Activated naive CD4-positive, alpha-beta T cell treated with anti-CD3 and anti-CD28 coated beads for 36 hours (primary cell): ENCODE data around the gene ATRIP. TPM values are rescaled to one million over a fixed set of nuclear protein-coding genes. Genes with fewer than 3 reads are reported as not detected.

Experiments
- CTCF ChIA-PET: fragments of 350-600 bp; sonication (Branson Sonifier 250); formaldehyde crosslinking; loops from one replicate; lab custom pipeline; 2021; ENCODE audit warnings: antibody characterized with exemption; lab: Charles Lee
- DNase-seq: peaks from one replicate; pipeline ENCODE4 v3.0.0-alpha.2; 2020
- H3K27ac Mint-ChIP-seq: one replicate; pipeline ENCODE4 v1.8.0; 2021; ENCODE audit warnings: mild to moderate bottlenecking, mixed read lengths
- H3K27me3 Mint-ChIP-seq: one replicate; pipeline ENCODE4 v1.8.0; 2021; ENCODE audit warnings: low read depth, mixed read lengths
- H3K36me3 Mint-ChIP-seq: one replicate; pipeline ENCODE4 v1.8.0; 2021; ENCODE audit warnings: low read depth, mixed read lengths
- H3K4me1 Mint-ChIP-seq: one replicate; pipeline ENCODE4 v1.8.0; 2021; ENCODE audit warnings: low read depth, mixed read lengths
- H3K4me3 Mint-ChIP-seq: one replicate; pipeline ENCODE4 v1.8.0; 2021; ENCODE audit warnings: mild to moderate bottlenecking, moderate library complexity, mixed read lengths
- H3K9me3 Mint-ChIP-seq: one replicate; pipeline ENCODE4 v1.8.0; 2021; ENCODE audit warnings: mixed read lengths
- intact Hi-C: fragments of 100-400 bp; cut with micrococcal nuclease; formaldehyde crosslinking; loops from one replicate; pipeline ENCODE4 v1.15.1; 2023
- total RNA-seq, 2 experiments: library from RNA; stranded (reverse); gene quantifications; one replicate each; pipeline ENCODE4 v1.2.3, GENCODE V29; 2021

Gene ATRIP
- total RNA-seq, 2 experiments from 2014 or later: 8.9 to 10.0 TPM

DNA sequence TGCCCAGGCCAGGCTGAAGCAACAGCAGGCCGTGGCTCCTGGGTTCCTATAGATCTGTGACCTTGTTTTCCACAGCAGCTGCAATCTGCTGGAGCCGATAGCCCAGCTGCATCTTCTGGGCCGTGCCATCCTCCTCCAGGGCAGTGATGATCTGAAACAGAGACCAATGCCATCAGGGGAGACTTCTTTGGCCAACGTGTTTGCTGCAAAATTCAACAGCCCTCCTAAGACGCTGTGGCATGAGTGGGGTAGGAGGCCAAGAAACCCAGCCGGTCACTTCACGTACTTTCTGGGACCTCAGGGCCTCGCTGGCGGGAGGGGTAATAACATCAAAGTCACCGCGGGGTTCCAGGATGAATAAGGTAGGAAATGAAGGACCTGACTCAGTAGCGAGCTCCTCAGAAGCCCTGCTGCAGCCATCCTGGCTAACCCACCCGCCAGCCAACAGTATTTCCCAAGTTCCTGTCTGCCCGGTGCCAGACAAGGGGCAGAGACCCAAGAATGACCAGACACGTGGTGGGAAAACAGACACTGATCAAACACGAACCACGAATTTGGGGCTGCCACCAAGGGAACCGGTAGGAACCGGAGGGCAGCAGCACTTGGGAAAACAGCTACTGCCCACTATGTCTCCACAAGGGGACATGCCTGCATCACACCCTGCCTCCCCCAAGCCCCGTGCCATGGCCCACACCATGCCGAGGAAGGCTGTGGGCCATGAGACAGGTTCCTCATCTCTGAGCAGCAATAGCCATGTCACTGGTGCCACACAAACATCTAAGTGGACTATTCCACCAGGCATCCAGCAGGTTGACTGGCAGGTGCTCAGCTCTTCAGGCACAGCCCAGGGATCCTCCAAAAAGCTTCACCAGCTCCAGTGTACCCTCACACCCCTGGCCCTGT lies 41.8 kb upstream of the ATRIP start:
- H3K4me3 Mint-ChIP-seq: no peak overlapping the region
- H3K27me3 Mint-ChIP-seq: no peaks in the 10 kb centered on the region
- no peak for DNase-seq
- no peaks in the 10 kb centered on the region for H3K9me3 Mint-ChIP-seq
- no peaks in the 10 kb centered on the region for H3K4me1 Mint-ChIP-seq
- H3K27ac Mint-ChIP-seq: no peak overlapping the region
- CTCF ChIA-PET: interaction anchor here (0.6 to 11.9 kb wide), 3 partner anchors 32 to 173 kb away, joined by 3 to 162 read pairs (median 3); no protein-coding TSS in a partner anchor
- H3K36me3 Mint-ChIP-seq: no peaks in the 10 kb centered on the region
- intact Hi-C loops: no loop called here

DNA sequence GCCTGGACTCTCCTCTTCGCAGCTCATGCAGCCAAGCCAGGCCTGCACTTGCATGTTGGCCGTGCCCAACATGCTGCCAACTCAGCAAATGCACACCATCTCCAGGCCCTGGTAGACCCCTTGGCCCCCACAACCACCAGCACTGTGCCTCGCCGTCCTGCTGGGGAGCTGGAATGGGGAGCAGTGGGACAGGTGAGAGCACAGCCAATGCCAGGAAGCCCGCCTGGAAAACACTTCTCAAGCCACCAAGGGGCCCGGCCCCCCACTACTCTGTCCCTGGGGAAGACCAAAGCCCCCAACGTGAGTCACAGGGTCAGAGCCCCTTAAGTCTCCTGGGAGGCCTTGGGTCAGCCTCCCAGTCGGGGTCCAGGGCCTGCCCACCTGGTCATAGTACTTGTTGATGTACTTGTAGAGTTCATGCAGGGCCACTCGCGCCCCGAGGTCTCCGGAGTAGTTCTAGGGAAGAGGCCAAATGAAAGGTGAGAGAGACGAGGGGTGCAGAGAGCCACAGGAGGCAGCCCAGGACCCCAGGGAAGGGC lies 41.1 kb upstream of the ATRIP start:
- intact Hi-C loops: no loop called here
- H3K9me3 Mint-ChIP-seq: no peaks in the 10 kb centered on the region
- no peak for DNase-seq
- no peaks in the 10 kb centered on the region for H3K4me1 Mint-ChIP-seq
- no peak overlapping the region for H3K27ac Mint-ChIP-seq
- no peaks in the 10 kb centered on the region for H3K36me3 Mint-ChIP-seq
- CTCF ChIA-PET: interaction anchor here (0.6 to 11.9 kb wide), 2 partner anchors 31 to 71 kb away, joined by 3 to 162 read pairs; no protein-coding TSS in a partner anchor
- H3K27me3 Mint-ChIP-seq: no peaks in the 10 kb centered on the region
- no peak overlapping the region for H3K4me3 Mint-ChIP-seq

DNA sequence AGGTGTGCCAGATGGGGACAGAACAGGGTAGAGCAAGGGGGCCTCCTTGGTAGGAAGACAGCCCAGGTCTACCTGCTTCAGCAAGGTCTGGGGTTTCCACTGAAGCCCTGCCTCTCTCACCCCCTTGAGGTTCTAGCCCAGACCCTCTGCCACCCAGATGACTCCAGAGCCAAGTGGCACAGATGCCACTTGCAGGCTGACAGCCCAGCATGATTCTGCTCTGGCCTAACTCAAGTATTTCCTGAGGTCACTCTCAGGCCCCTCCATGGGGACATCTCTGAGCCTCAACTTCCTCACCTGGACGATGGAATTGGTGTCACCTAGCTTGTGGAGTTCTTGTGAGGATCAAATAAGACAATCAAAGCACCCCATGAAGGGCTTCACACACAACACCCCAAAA lies 40.6 kb upstream of the ATRIP start:
- no peaks in the 10 kb centered on the region for H3K36me3 Mint-ChIP-seq
- H3K27ac Mint-ChIP-seq: no peak overlapping the region
- DNase-seq: no peak
- intact Hi-C loops: no loop called here
- no peaks in the 10 kb centered on the region for H3K27me3 Mint-ChIP-seq
- no peaks in the 10 kb centered on the region for H3K9me3 Mint-ChIP-seq
- H3K4me3 Mint-ChIP-seq: no peak overlapping the region
- H3K4me1 Mint-ChIP-seq: no peaks in the 10 kb centered on the region
- CTCF ChIA-PET: interaction anchor here (11.9 kb wide), 1 partner anchor 31 kb away, joined by 162 read pairs; no protein-coding TSS in a partner anchor

DNA sequence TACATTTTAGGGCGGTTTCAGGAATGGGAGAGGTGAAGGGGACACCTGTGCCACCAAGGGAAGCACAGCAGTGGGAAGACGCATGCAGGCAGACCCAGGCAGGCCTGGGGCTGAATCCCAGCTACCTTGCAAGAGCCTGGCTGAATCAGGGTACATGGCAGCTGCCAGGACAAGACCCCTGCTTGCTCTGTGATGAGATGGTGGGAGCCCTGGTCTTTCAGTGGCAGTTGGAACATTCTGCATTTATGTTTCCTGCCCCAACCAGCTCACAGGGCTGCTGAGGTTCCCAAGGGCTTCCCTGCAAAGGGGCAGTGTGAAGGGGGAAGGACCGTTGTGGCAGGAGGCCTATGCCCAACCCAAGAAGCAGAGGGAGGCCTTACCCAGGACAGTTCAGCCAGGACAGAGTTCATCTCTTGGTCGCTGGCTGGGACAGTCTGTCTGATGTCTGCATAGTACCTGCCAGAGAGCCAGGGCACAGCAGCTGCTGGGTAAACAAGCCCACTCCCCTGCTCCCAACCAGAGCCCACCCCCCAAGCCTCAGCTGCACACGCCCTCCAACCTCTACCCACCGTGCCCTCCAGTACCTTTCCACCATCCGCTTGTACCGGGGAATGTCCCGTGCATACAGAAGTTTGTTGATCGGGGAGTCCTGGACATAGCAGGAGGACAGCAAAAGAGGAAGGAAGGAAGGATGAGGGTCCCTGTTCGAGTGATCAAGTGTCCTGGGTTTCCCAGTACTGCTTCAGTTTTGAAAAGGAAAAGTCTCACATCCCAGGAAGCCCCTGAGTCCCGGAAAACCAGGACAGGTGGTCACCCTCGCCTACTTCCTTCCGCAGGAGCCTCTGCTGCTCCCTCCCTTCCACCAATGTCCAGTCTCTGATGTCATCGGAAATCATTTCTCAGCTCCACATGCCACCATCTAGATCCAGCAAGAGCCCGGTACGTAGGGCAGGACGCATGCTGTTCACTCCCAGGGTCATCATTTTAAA lies 39.8 kb upstream of the ATRIP start:
- H3K4me1 Mint-ChIP-seq: no peaks in the 10 kb centered on the region
- H3K27me3 Mint-ChIP-seq: no peaks in the 10 kb centered on the region
- H3K9me3 Mint-ChIP-seq: no peaks in the 10 kb centered on the region
- H3K4me3 Mint-ChIP-seq: no peak overlapping the region
- CTCF ChIA-PET: interaction anchor here (0.6 to 11.9 kb wide), 4 partner anchors 14 to 127 kb away, joined by 3 to 162 read pairs (median 4); no protein-coding TSS in a partner anchor
- no peak overlapping the region for H3K27ac Mint-ChIP-seq
- DNase-seq: peak; percentile 3
- no peaks in the 10 kb centered on the region for H3K36me3 Mint-ChIP-seq
- intact Hi-C loops: no loop called here

DNA sequence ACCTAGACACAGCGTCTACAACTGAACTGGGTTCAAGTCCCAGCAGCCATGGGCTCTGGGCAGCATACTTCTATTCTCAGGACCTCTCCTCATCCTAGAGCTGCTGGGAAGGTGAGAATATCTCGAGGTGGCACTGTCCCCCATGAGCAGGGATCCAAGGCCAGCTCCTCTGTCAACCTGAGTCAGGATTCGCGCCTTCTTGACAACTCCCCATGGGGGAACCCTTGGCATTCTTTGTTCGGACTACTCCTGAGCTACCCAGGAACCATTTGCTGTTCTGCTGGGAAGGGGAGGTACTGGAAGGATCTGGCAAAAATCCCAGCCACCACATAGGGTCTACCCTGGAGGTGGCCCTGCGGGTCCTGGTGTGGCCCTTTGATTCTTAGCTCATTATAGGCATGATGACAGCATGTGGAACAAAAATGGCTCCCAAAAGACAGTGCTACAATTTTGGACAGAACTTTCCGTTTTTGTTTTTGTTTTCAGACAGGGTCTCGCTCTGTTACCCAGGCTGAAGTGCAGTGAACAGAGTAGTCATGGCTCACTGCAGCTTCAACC lies 38.9 kb upstream of the ATRIP start:
- Mint-ChIP-seq H3K9me3 (no peaks in the 10 kb centered on the region), H3K27ac (no peak overlapping the region)
- intact Hi-C loops: no loop called here

DNA sequence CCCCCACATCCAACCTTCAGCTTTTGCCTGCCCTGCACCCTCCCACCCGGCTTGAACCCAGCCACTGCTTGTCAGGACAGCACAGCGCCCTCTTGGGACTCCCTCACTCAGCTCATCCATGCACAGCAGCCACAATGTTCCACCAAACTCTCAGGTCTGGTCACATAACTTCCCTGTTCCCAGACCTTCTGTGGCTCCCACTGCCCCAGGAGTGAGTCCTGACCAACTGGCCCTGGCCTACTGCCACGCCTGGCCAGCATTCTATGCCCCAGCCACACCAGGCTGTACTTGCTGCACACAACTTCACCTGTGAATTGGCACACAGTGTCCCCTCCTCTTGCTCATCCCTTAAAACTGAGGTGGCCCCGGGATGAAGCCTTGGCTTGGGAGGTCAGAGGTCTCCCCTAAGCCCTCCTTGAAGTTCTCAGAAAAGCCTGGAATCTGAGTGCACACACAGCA lies 37.7 kb upstream of the ATRIP start:
- DNase-seq: peak; percentile 16
- intact Hi-C loops: no loop called here
- CTCF ChIA-PET: interaction anchor here (0.7 to 11.9 kb wide), 4 partner anchors 8 to 140 kb away, joined by 3 to 162 read pairs (median 4); no protein-coding TSS in a partner anchor
- no peak overlapping the region for H3K4me3 Mint-ChIP-seq
- no peaks in the 10 kb centered on the region for H3K9me3 Mint-ChIP-seq
- H3K27ac Mint-ChIP-seq: no peak overlapping the region
- no peaks in the 10 kb centered on the region for H3K27me3 Mint-ChIP-seq
- no peaks in the 10 kb centered on the region for H3K36me3 Mint-ChIP-seq
- H3K4me1 Mint-ChIP-seq: no peaks in the 10 kb centered on the region

More for the DNA sequence above, 38.9 kb upstream of the ATRIP start:
- CTCF ChIA-PET: interaction anchor here (0.6 to 11.9 kb wide), 7 partner anchors 15 to 192 kb away, joined by 3 to 162 read pairs (median 4); no protein-coding TSS in a partner anchor
- Mint-ChIP-seq H3K27me3 (no peaks in the 10 kb centered on the region), H3K4me3 (no peak overlapping the region), H3K36me3 (no peaks in the 10 kb centered on the region), H3K4me1 (no peaks in the 10 kb centered on the region)
- peak; percentile 2 for DNase-seq

GRCh38 chr3:48409291-48410201 lies 37.0 kb upstream of the ATRIP start:
- intact Hi-C loops: no loop called here
- H3K27ac Mint-ChIP-seq: no peak overlapping the region
- no peaks in the 10 kb centered on the region for H3K36me3 Mint-ChIP-seq
- CTCF ChIA-PET: interaction anchor here (0.8 to 11.9 kb wide), 2 partner anchors 9 to 27 kb away, joined by 3 to 162 read pairs; no protein-coding TSS in a partner anchor
- H3K27me3 Mint-ChIP-seq: no peaks in the 10 kb centered on the region
- no peaks in the 10 kb centered on the region for H3K9me3 Mint-ChIP-seq
- no peak overlapping the region for H3K4me3 Mint-ChIP-seq
- no peak for DNase-seq
- H3K4me1 Mint-ChIP-seq: no peaks in the 10 kb centered on the region

DNA sequence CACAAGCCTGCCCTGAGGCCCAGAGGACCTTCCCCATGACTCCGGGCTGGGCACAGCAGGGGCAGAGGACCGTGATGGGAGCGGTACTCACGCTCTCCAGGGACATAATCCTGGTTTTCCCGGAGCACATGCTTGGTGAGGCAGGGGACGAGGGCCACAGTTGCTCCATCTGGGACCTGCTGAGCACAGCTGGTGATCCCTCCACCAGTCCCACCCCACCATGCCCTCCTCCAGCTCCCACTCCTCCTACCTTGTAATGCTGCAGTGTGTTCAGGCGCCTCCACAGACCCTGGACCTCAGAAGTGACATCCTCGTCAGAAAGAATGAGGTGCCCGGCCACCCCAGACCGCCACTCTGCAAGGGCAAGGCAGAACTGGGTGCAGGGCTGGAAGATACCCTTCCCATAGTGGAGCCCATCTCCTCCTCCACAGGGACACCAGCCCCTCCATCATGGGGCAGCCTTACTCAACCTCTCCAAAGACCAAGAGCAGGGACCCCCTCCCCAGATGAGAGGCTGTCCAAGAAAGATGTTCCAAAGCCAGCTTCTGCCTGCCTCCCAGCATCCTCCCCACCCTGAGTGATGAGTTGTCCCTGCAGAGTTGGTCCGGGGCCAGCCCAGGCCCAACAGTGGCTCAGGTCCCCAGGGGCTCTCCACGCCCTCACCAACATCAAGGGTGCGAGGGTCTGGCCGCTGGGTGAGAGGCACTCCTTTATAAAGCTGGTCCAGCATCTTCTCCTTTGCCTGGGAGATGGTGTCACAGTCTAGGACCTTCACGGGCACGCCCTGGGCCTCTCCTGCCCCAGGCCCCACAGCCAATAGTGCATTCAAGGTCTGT lies 36.1 kb upstream of the ATRIP start:
- Mint-ChIP-seq H3K36me3 (no peaks in the 10 kb centered on the region), H3K27me3 (no peaks in the 10 kb centered on the region), H3K4me3 (no peak overlapping the region), H3K27ac (no peak overlapping the region), H3K9me3 (no peaks in the 10 kb centered on the region), H3K4me1 (no peaks in the 10 kb centered on the region)
- CTCF ChIA-PET: no interaction called here
- intact Hi-C loops: no loop called here
- no peak for DNase-seq

DNA sequence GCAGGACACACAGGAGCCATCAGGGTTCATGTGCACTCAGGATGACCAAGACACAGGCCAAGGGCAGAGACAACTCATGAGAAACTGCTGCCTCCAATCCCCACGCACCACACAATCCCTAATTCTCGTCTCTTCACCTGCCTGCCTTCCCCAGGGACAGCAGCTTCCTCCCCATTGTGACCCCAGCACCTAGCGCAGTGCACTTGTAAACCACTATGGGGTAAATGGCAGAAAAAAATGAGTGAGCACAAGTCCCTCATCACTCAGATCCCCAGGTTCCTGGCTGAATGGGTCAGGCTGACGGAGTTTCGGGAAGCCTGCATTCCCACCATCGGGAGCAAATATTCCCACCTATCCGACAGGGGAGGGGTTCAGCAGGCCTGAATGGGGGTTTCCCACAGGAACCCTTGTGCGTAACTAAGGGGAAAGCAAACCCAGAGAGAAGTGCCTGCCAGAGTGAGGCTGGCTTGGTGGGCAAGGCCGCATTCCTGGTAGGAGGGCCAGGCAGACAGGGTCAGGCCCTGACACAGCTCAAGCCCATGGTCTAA lies 35.4 kb upstream of the ATRIP start:
- Mint-ChIP-seq H3K27me3 (no peaks in the 10 kb centered on the region), H3K4me3 (no peak overlapping the region), H3K27ac (no peak overlapping the region), H3K9me3 (no peaks in the 10 kb centered on the region), H3K36me3 (no peaks in the 10 kb centered on the region), H3K4me1 (no peaks in the 10 kb centered on the region)
- CTCF ChIA-PET: interaction anchor here (0.6 to 1.2 kb wide), 4 partner anchors 10 to 581 kb away, joined by 3 to 8 read pairs (median 5); no protein-coding TSS in a partner anchor
- no peak for DNase-seq
- intact Hi-C loops: no loop called here
